H1 (cell line): ENCODE data around the gene DUXA. TPM values are rescaled to one million over a fixed set of nuclear protein-coding genes. Genes with fewer than 3 reads are reported as not detected.

Source experiments
- polyA plus RNA-seq, 7 experiments: library from polyadenylated mRNA; depleted of rRNA in 3 of 7; stranded (reverse) in 5 of 7; unstranded in 2 of 7; fragments of >200 nt in 5 of 7; fragments of 200-250 nt in 2 of 7; gene quantifications; 1 replicate in 5 of 7; 2 replicates in 1 of 7; 4 replicates in 1 of 7; pipeline versions ENCODE4 v1.2.1 to v1.2.3, GENCODE V29; 2011 to 2013; ENCODE audit warnings: missing spikeins in 2 of 7, mixed read lengths in 2 of 7
- total RNA-seq: library from RNA; stranded (reverse); fragmentation: NEBNext Ultra II Directional; extraction: Animal tissue kit (Norgen Biotek cat#: 25700); gene quantifications from 2 replicates; pipeline ENCODE4 v1.2.1, GENCODE V29; 2021
- TF ChIP-seq, protein P1 (sequence below): IDR thresholded peaks from 2 replicates; pipeline ENCODE4 v1.6.1; 2012; ENCODE audit warnings: low read length, inconsistent platforms

Gene DUXA
- total and polyA plus RNA-seq, 2 of the 8 experiments (the other 6 are each of a cell fraction or from before 2014, with no cell fraction given), result not detected

DNA sequence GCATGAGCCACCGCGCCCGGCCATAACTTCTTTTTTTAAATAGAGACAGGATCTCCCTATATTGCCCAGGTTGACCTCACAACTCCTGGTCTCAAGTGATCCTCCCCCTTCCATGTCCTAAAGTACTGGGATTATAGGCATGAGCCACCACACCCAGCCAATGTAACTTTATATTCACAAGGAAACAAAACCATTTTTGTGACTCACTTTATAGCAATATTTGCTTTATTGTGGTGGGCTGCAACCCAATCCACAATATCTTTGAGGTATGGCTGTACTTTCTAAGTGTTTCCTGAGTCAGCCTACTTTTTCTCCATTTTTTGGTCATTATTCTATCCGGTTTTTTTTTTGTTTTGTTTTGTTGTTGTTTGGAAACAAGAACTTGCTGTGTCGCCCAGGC, 14.4 kb downstream of the DUXA start (continued):
- TF ChIP-seq, protein P1, sequence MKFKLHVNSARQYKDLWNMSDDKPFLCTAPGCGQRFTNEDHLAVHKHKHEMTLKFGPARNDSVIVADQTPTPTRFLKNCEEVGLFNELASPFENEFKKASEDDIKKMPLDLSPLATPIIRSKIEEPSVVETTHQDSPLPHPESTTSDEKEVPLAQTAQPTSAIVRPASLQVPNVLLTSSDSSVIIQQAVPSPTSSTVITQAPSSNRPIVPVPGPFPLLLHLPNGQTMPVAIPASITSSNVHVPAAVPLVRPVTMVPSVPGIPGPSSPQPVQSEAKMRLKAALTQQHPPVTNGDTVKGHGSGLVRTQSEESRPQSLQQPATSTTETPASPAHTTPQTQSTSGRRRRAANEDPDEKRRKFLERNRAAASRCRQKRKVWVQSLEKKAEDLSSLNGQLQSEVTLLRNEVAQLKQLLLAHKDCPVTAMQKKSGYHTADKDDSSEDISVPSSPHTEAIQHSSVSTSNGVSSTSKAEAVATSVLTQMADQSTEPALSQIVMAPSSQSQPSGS, result no peak
- TF ChIP-seq, all 59 proteins: peak for 0
